Suppressor macrophage treated with lipopolysaccharide for 4 hours (primary cell): ENCODE results near the gene PYGB.
"Not testable (repeated sequence)": the region's sequence is repeated elsewhere in the genome, so short reads cannot be mapped to it uniquely, and the experiment has no call there.

ENCODE experiments used
- DNase-seq: peaks from one replicate; pipeline ENCODE4 v3.0.0-alpha.2; 2020

Gene PYGB

GRCh38 chr20:25249198-25249931, 1.5 kb downstream of the PYGB start:
- no peak for DNase-seq

GRCh38 chr20:25250508-25250907, 2.6 kb downstream of the PYGB start:
- DNase-seq, result no peak

GRCh38 chr20:25251019-25251418, 3.1 kb downstream of the PYGB start:
- no peak for DNase-seq

- no peak for DNase-seq
Measured at GRCh38 chr20:25251558-25251957, 3.7 kb downstream of the PYGB start.

GRCh38 chr20:25252230-25252651, 4.4 kb downstream of the PYGB start:
- no peak for DNase-seq

GRCh38 chr20:25252686-25253421, 5.0 kb downstream of the PYGB start:
- DNase-seq, result no peak

GRCh38 chr20:25253606-25254275, 5.9 kb downstream of the PYGB start:
- DNase-seq, result peak; percentile 31

- DNase-seq, result no peak
Measured at GRCh38 chr20:25254571-25254970, 6.7 kb downstream of the PYGB start.

- peak; percentile 11 for DNase-seq
Measured at GRCh38 chr20:25254986-25255680, 7.2 kb downstream of the PYGB start.

- no peak for DNase-seq
Measured at GRCh38 chr20:25256226-25256859, 8.5 kb downstream of the PYGB start.

- no peak for DNase-seq
Measured at GRCh38 chr20:25257130-25257529, 9.2 kb downstream of the PYGB start.

GRCh38 chr20:25257756-25258475, 10.0 kb downstream of the PYGB start:
- no peak for DNase-seq

GRCh38 chr20:25258476-25258805, 10.6 kb downstream of the PYGB start:
- no peak for DNase-seq

GRCh38 chr20:25258828-25259227, 10.9 kb downstream of the PYGB start:
- DNase-seq, result no peak

GRCh38 chr20:25259358-25259757, 11.5 kb downstream of the PYGB start:
- DNase-seq, result no peak

- no peak for DNase-seq
Measured at GRCh38 chr20:25259788-25260254, 11.9 kb downstream of the PYGB start.

GRCh38 chr20:25260770-25261437, 13.0 kb downstream of the PYGB start:
- not testable (repeated sequence) for DNase-seq

- DNase-seq, result no peak
Measured at GRCh38 chr20:25269057-25269832, 21.4 kb downstream of the PYGB start.

GRCh38 chr20:25269833-25270170, 21.9 kb downstream of the PYGB start:
- DNase-seq, result no peak

- DNase-seq, result no peak
Measured at GRCh38 chr20:25270829-25271251, 23.0 kb downstream of the PYGB start.
